Esophagus muscularis mucosa (tissue), 4 donors: ENCODE measurements around the gene C19orf85. TPM values are rescaled to one million over a fixed set of nuclear protein-coding genes. Genes with fewer than 3 reads are reported as not detected.

Experiments
- DNase-seq: peaks from one replicate; pipeline ENCODE4 v3.0.0-alpha.2; 2017; ENCODE audit errors: extremely low spot score
- H3K27ac ChIP-seq, 4 donors: fragments of 200-600 bp; sonication (generic); replicated peaks in 1 of 4; 1 replicate in 3 of 4; 2 replicates in 1 of 4; pipeline ENCODE4 v1.5.1; 2016 to 2019; ENCODE audit warnings: mild to moderate bottlenecking in 1 of 4
- H3K27me3 ChIP-seq, 4 donors: fragments of 200-600 bp; sonication (generic); one replicate each; pipeline versions ENCODE4 v1.5.1 to v1.6.0; 2016 to 2019
- H3K36me3 ChIP-seq, 4 donors: fragments of 200-600 bp; sonication (generic); one replicate each; pipeline ENCODE4 v1.5.1; 2016 to 2019
- H3K4me1 ChIP-seq, 4 donors: fragments of 200-600 bp; sonication (generic); one replicate each; pipeline ENCODE4 v1.5.1; 2016 to 2019
- H3K4me3 ChIP-seq, 4 donors: fragments of 200-600 bp; sonication (generic); 1 replicate in 2 of 4; 2 replicates in 2 of 4; pipeline ENCODE4 v1.5.1; 2016 to 2019; ENCODE audit warnings: mild to moderate bottlenecking in 4 of 4, moderate library complexity in 1 of 4
- H3K9me3 ChIP-seq, 4 donors: fragments of 200-600 bp; sonication (generic); 1 replicate in 3 of 4; 2 replicates in 1 of 4; pipeline ENCODE4 v1.5.1; 2016 to 2019
- EP300 ChIP-seq: sonication (generic); formaldehyde crosslinking; IDR thresholded peaks from one replicate; pipeline ENCODE4 v1.6.1; 2017; ENCODE audit warnings: antibody characterized with exemption
- POLR2A ChIP-seq: fragments of 450-650 bp; IDR thresholded peaks from one replicate; pipeline ENCODE4 v1.6.1; 2017; ENCODE audit warnings: antibody characterized with exemption, moderate library complexity, mild to moderate bottlenecking, low read depth
- POLR2AphosphoS5 ChIP-seq, 2 donors: sonication (generic); formaldehyde crosslinking; IDR thresholded peaks; one replicate each; pipeline ENCODE4 v1.6.1; 2017; ENCODE audit warnings: antibody characterized with exemption in 2 of 2
- WGBS: methylation state at CpG from one replicate; pipeline ENCODE4 v1.1.5; 2018; 5-methylcytosine and 5-hydroxymethylcytosine counted together
- intact Hi-C: fragments of 100-400 bp; cut with DNase I; formaldehyde crosslinking; loops from one replicate; pipeline ENCODE4 v1.15.1; 2023
- total RNA-seq, 4 donors: library from RNA; depleted of rRNA; stranded (reverse); fragments of >200 nt; gene quantifications; one replicate each; pipeline versions ENCODE4 v1.1.0 to v1.2.1, GENCODE V29; 2016
- TF ChIP-seq, protein P1 (sequence below), 3 experiments: fragments of 200-600 bp in 2 of 3; fragments of 450-650 bp in 1 of 3; sonication (generic) in 2 of 3; IDR thresholded peaks; one replicate each; pipeline ENCODE4 v1.5.1; 2017 to 2019; ENCODE audit warnings: antibody characterized with exemption in 3 of 3, mild to moderate bottlenecking in 2 of 3, moderate library complexity in 1 of 3

C19orf85 gene
- total RNA-seq, 4 donors from 2014 or later, result not detected

DNA sequence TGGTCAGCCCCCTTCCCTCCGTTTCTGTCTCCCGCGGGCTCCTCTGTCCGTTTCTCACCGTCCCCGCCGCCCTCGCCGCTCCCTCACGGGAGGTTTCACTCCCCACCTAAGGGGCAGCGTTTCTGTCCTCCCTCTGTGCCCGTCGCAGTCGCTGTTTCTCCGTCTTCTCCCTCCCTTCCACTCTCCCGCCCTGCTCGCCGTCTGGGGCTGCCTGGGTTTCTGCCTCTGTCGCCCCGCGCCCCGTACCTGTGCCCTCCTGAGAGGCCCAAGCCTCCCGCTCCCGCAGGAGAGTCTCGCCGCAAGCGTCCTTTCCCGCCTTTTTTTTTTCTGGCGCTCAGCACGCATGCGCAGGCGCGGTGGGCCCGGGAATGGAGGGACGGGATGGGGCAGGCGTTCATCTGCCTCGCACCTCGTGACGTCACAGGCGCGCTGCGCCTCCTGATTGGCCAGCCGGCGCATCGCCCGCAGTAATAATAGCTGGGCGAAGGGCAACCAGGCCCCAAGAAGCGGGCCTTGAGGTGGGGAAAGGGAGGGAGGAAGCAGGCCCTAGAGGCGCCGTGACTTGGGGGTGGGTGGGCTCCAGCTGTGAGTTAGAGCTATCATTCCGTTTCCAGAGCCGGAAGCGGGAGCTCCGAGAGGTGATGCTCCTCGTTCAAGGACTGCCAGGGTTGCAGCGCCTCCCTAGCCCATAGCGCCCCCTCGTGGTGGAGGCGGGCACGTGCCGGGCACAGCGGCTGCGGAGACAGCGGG is 39.1 kb upstream of the C19orf85 start:
- intact Hi-C loops, result loop anchor here (1.0 to 5.0 kb wide), 2 partner anchors 36 to 361 kb away; no protein-coding TSS in a partner anchor
- no peak for TF ChIP-seq POLR2A
- peak in 1 of 2 donors; percentile 76 for TF ChIP-seq POLR2AphosphoS5 (IDR thresholded peaks at IDR 0.05)
- TF ChIP-seq, protein P1, sequence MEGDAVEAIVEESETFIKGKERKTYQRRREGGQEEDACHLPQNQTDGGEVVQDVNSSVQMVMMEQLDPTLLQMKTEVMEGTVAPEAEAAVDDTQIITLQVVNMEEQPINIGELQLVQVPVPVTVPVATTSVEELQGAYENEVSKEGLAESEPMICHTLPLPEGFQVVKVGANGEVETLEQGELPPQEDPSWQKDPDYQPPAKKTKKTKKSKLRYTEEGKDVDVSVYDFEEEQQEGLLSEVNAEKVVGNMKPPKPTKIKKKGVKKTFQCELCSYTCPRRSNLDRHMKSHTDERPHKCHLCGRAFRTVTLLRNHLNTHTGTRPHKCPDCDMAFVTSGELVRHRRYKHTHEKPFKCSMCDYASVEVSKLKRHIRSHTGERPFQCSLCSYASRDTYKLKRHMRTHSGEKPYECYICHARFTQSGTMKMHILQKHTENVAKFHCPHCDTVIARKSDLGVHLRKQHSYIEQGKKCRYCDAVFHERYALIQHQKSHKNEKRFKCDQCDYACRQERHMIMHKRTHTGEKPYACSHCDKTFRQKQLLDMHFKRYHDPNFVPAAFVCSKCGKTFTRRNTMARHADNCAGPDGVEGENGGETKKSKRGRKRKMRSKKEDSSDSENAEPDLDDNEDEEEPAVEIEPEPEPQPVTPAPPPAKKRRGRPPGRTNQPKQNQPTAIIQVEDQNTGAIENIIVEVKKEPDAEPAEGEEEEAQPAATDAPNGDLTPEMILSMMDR (IDR thresholded peaks at IDR 0.05), result peak; percentile 99 to 100 (median 99)
- H3K36me3 ChIP-seq, result peaks cover 0 to 30% (median 25%) of the 10 kb centered on the region in 4 donors
- no peaks in the 10 kb centered on the region for H3K9me3 ChIP-seq
- 15% methylated on average over 45 of the region's 64 CpGs for WGBS
- DNase-seq, result peak; percentile 98
- H3K27me3 ChIP-seq, result no peaks in the 10 kb centered on the region
- H3K4me1 ChIP-seq, result peaks cover 8 to 22% (median 14%) of the 10 kb centered on the region in 4 donors
- H3K4me3 ChIP-seq, result peak overlapping the region; percentile 57 to 62 (median 61)
- peak overlapping the region; percentile 78 to 90 (median 86) for H3K27ac ChIP-seq

DNA sequence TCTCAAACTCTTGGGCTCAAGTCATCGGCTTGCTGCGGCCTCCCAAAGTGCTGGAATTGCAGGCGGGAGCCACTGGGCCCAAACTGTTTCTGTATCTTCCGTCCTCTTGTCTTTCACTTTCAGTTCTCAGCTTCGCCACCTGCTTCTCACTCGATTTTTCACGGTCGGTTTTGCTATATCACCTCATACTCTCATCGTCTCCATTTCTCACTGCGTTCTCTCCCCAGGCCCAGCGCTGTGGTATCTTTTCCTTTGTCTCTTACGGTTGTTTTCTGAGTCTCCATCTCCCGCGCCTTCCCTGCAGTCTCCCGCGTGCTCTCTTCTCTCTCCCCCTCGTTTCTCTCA is 38.6 kb upstream of the C19orf85 start:
- no peaks in the 10 kb centered on the region for H3K9me3 ChIP-seq
- peaks cover 8 to 27% (median 17%) of the 10 kb centered on the region in 4 donors for H3K4me1 ChIP-seq
- peaks cover 0 to 30% (median 26%) of the 10 kb centered on the region in 4 donors for H3K36me3 ChIP-seq
- peak overlapping the region in 1 of 4 donors; percentile 62 for H3K4me3 ChIP-seq
- 77% methylated on average over 17 of the region's 17 CpGs for WGBS
- peaks cover 0 to 2% (median 0%) of the 10 kb centered on the region in 4 donors for H3K27me3 ChIP-seq
- TF ChIP-seq, protein P1 (IDR thresholded peaks at IDR 0.05), result no peak
- TF ChIP-seq POLR2A (no peak), EP300 (no peak), POLR2AphosphoS5 (IDR thresholded peaks at IDR 0.05) (no peak)
- no peak for DNase-seq
- intact Hi-C loops, result loop anchor here (5.0 kb wide), 1 partner anchor 361 kb away; no protein-coding TSS in a partner anchor
- peak overlapping the region in 1 of 4 donors; percentile 85 for H3K27ac ChIP-seq

DNA sequence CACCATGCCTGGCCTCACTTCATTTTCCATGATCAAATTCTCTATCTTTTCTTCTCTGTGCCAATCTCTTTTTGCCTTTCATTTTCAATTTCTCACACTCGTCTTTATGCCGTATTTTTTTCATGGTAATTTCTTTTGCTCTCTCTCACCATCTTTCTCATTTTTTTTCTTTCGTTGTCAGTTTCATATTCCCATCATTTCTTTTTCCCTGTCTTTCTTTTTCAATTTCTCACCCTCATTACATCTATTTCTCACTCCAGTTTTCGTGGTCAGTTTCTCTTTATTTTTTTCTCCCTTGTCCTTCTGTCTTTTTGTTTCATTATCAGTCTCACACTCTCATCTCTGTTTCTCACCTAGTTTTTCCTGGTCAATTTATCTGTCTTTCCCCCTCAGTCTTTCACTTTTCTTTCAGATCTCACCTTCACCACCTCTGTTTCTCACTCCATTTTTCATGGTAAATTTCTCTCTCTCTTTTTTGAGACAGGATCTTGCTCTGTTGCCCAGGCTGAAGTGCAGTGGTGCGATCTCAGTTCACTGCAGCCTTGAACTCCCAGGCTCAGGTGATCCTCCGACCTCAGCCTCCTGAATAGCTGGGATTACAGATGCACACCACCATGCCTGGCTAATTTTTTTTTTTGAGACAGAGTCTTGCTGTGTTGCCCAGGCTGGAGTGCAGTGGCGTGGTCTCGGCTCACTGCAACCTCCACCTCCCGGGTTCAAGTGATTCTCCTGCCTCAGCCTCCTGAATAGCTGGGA is 37.8 kb upstream of the C19orf85 start:
- TF ChIP-seq EP300 (no peak), POLR2A (no peak), POLR2AphosphoS5 (IDR thresholded peaks at IDR 0.05) (no peak)
- TF ChIP-seq, protein P1 (IDR thresholded peaks at IDR 0.05), result no peak
- Histone ChIP-seq H3K9me3 (no peaks in the 10 kb centered on the region), H3K27ac (no peak overlapping the region), H3K4me1 (peaks cover 8 to 31% (median 17%) of the 10 kb centered on the region in 4 donors), H3K36me3 (peaks cover 0 to 33% (median 26%) of the 10 kb centered on the region in 4 donors), H3K27me3 (peaks cover 0 to 3% (median 0%) of the 10 kb centered on the region in 4 donors), H3K4me3 (no peak overlapping the region)
- intact Hi-C loops, result loop anchor here (5.0 kb wide), 1 partner anchor 360 kb away; no protein-coding TSS in a partner anchor
- DNase-seq, result no peak
- 91% methylated on average over 9 of the region's 9 CpGs for WGBS

DNA sequence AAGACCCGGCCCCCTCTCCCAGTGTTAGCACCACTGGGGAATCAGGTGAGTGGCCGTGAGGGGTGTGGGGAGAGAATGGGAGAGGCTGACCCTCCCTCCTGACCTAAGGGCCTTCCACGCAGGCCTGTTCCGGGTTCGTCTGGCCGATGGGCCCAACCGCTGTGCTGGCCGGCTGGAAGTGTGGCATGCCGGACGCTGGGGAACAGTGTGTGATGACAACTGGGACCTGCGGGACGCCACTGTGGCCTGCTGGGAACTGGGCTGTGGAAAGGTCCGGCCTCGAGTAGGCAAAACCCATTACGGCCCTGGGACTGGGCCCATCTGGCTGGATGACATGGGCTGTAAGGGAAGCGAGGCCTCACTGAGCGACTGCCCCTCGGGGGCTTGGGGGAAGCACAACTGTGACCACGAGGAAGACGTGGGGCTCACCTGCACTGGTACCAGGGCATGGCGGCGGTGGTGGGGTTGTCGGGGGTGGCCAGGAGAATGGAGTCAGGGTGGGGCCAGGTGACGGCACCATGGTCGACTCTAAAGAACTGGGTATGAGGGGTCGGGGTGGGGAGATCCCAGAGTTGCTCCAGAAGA is 35.9 kb upstream of the C19orf85 start:
- no peak overlapping the region for H3K4me3 ChIP-seq
- peaks cover 0 to 3% (median 0%) of the 10 kb centered on the region in 4 donors for H3K27me3 ChIP-seq
- no peak for DNase-seq
- 88% methylated on average over 18 of the region's 26 CpGs for WGBS
- no peaks in the 10 kb centered on the region for H3K9me3 ChIP-seq
- H3K36me3 ChIP-seq, result peaks cover 0 to 33% (median 27%) of the 10 kb centered on the region in 4 donors
- no peak for TF ChIP-seq POLR2A
- TF ChIP-seq, protein P1 (IDR thresholded peaks at IDR 0.05), result no peak
- no peak for TF ChIP-seq EP300
- no peak for TF ChIP-seq POLR2AphosphoS5 (IDR thresholded peaks at IDR 0.05)
- H3K27ac ChIP-seq, result no peak overlapping the region
- H3K4me1 ChIP-seq, result peaks cover 8 to 33% (median 17%) of the 10 kb centered on the region in 4 donors
- intact Hi-C loops, result loop anchor here (5.0 kb wide), 1 partner anchor 358 kb away; no protein-coding TSS in a partner anchor
